H9 (cell line): ENCODE results near the gene MYLK4. TPM values are rescaled to one million over a fixed set of nuclear protein-coding genes. Genes with fewer than 3 reads are reported as not detected.

ENCODE experiments used
- DNase-seq: peaks from one replicate; pipeline ENCODE4 v3.0.0-alpha.2; 2017
- H2AFZ ChIP-seq: one replicate; pipeline ENCODE4 v1.6.1; 2013; ENCODE audit warnings: mild to moderate bottlenecking, low read length, control low read depth, moderate library complexity
- H2AK5ac ChIP-seq: 2 replicates; pipeline ENCODE4 v1.6.1; 2013; ENCODE audit warnings: low read length, control low read depth, mixed read lengths; ENCODE audit not compliant: insufficient read length
- H2BK120ac ChIP-seq: one replicate; pipeline ENCODE4 v1.6.1; 2013; ENCODE audit warnings: low read depth, mild to moderate bottlenecking, low read length, control low read depth, inconsistent platforms; ENCODE audit not compliant: poor library complexity, severe bottlenecking
- H2BK12ac ChIP-seq: 2 replicates; pipeline ENCODE4 v1.6.1; 2013; ENCODE audit warnings: low read length, control low read depth, mixed read lengths, low read depth; ENCODE audit not compliant: insufficient read length
- H2BK15ac ChIP-seq: 2 replicates; pipeline ENCODE4 v1.6.1; 2013; ENCODE audit warnings: low read depth, low read length, control low read depth
- H2BK20ac ChIP-seq: one replicate; pipeline ENCODE4 v1.6.1; 2013; ENCODE audit warnings: low read depth, mild to moderate bottlenecking, low read length, control low read depth, inconsistent platforms; ENCODE audit not compliant: poor library complexity, severe bottlenecking
- H2BK5ac ChIP-seq: 2 replicates; pipeline ENCODE4 v1.6.1; 2013; ENCODE audit warnings: low read length, control low read depth, mixed read lengths; ENCODE audit not compliant: insufficient read length
- H3K14ac ChIP-seq: 2 replicates; pipeline ENCODE4 v1.6.1; 2013; ENCODE audit warnings: low read length, control low read depth; ENCODE audit not compliant: insufficient read depth
- H3K18ac ChIP-seq: 2 replicates; pipeline ENCODE4 v1.6.1; 2013; ENCODE audit warnings: low read depth, mild to moderate bottlenecking, mixed read lengths, low read length, control low read depth; ENCODE audit not compliant: insufficient read length
- H3K23ac ChIP-seq: 2 replicates; pipeline ENCODE4 v1.6.1; 2013; ENCODE audit warnings: low read length, control low read depth, mixed read lengths, low read depth; ENCODE audit not compliant: insufficient read length
- H3K23me2 ChIP-seq: 2 replicates; pipeline ENCODE4 v1.6.1; 2013; ENCODE audit warnings: low read depth, mild to moderate bottlenecking, mixed read lengths, low read length, control low read depth; ENCODE audit not compliant: insufficient read length, poor library complexity, severe bottlenecking
- H3K27ac ChIP-seq: 2 replicates; pipeline ENCODE4 v1.5.1; 2013; ENCODE audit warnings: low read length, control low read depth, mixed read lengths, low read depth; ENCODE audit not compliant: insufficient read length
- H3K27me3 ChIP-seq: 2 replicates; pipeline ENCODE4 v1.6.1; 2013; ENCODE audit warnings: low read length, control low read depth, inconsistent platforms; ENCODE audit not compliant: insufficient read depth
- H3K4ac ChIP-seq: 2 replicates; pipeline ENCODE4 v1.6.1; 2013; ENCODE audit warnings: low read depth, mild to moderate bottlenecking, control low read depth, inconsistent platforms, low read length, moderate library complexity
- H3K4me1 ChIP-seq: 2 replicates; pipeline ENCODE4 v1.6.1; 2013; ENCODE audit warnings: low read length, control low read depth, inconsistent platforms; ENCODE audit not compliant: insufficient read depth
- H3K4me2 ChIP-seq: 2 replicates; pipeline ENCODE4 v1.6.1; 2013; ENCODE audit warnings: low read length, control low read depth, mixed read lengths; ENCODE audit not compliant: insufficient read length, insufficient read depth
- H3K56ac ChIP-seq: 2 replicates; pipeline ENCODE4 v1.6.1; 2013; ENCODE audit warnings: low read depth, mild to moderate bottlenecking, mixed read lengths, low read length, control low read depth; ENCODE audit not compliant: insufficient read length
- H3K79me1 ChIP-seq: 2 replicates; pipeline ENCODE4 v1.6.1; 2013; ENCODE audit warnings: low read depth, mild to moderate bottlenecking, moderate library complexity, low read length, control low read depth, inconsistent platforms; ENCODE audit not compliant: insufficient read depth, poor library complexity, severe bottlenecking
- H3K79me2 ChIP-seq: 2 replicates; pipeline ENCODE4 v1.6.1; 2013; ENCODE audit warnings: low read length, control low read depth, inconsistent platforms; ENCODE audit not compliant: insufficient read depth
- H3K9ac ChIP-seq: 2 replicates; pipeline ENCODE4 v1.6.1; 2013; ENCODE audit warnings: low read length, control low read depth, mixed read lengths; ENCODE audit not compliant: insufficient read length; ENCODE audit errors: extremely low read depth
- H3K9me3 ChIP-seq: one replicate; pipeline ENCODE4 v1.6.1; 2013; ENCODE audit warnings: low read depth, low read length, inconsistent platforms; ENCODE audit not compliant: control insufficient read depth
- H3T11ph ChIP-seq: one replicate; pipeline ENCODE4 v1.6.1; 2013; ENCODE audit warnings: mild to moderate bottlenecking, low read length, control low read depth, inconsistent platforms
- H4K20me1 ChIP-seq: one replicate; pipeline ENCODE4 v1.6.1; 2013; ENCODE audit not compliant: control insufficient read depth, insufficient read length, insufficient read depth
- H4K5ac ChIP-seq: 2 replicates; pipeline ENCODE4 v1.6.1; 2013; ENCODE audit warnings: low read depth, mild to moderate bottlenecking, mixed read lengths, low read length, control low read depth; ENCODE audit not compliant: insufficient read length
- H4K8ac ChIP-seq: replicated peaks from 2 replicates; pipeline ENCODE4 v1.6.1; 2013; ENCODE audit warnings: low read length, control low read depth, mixed read lengths, low read depth; ENCODE audit not compliant: insufficient read length
- H4K91ac ChIP-seq: 2 replicates; pipeline ENCODE4 v1.6.1; 2013; ENCODE audit warnings: low read depth, mild to moderate bottlenecking, moderate library complexity, mixed read lengths, low read length, control low read depth; ENCODE audit not compliant: insufficient read length
- H3K27ac Mint-ChIP-seq, 3 experiments: 2 replicates in 2 of 3; 3 replicates in 1 of 3; pipeline ENCODE4 v1.8.0; 2020 to 2021; ENCODE audit warnings: mixed read lengths in 3 of 3, mild to moderate bottlenecking in 1 of 3, moderate library complexity in 1 of 3
- H3K27me3 Mint-ChIP-seq: 2 replicates; pipeline ENCODE4 v1.8.0; 2021; ENCODE audit warnings: low read depth, mild to moderate bottlenecking, moderate library complexity, mixed read lengths
- H3K36me3 Mint-ChIP-seq, 3 experiments: 2 replicates in 2 of 3; 3 replicates in 1 of 3; pipeline ENCODE4 v1.8.0; 2020 to 2021; ENCODE audit warnings: low read depth in 3 of 3, mixed read lengths in 3 of 3; ENCODE audit not compliant: insufficient read depth in 1 of 3
- H3K4me1 Mint-ChIP-seq, 2 experiments: 2 replicates each; pipeline ENCODE4 v1.8.0; 2020; ENCODE audit warnings: mixed read lengths in 2 of 2
- H3K4me3 Mint-ChIP-seq, 2 experiments: 2 replicates in 1 of 2; 3 replicates in 1 of 2; pipeline ENCODE4 v1.8.0; 2020 to 2021; ENCODE audit warnings: mild to moderate bottlenecking in 2 of 2, mixed read lengths in 2 of 2, moderate library complexity in 1 of 2
- H3K9me3 Mint-ChIP-seq, 2 experiments: 2 replicates in 1 of 2; 3 replicates in 1 of 2; pipeline ENCODE4 v1.8.0; 2020; ENCODE audit warnings: mild to moderate bottlenecking in 2 of 2, mixed read lengths in 2 of 2, moderate library complexity in 1 of 2
- WGBS: extraction: QIAGEN DNeasy Blood & Tissue Kit; methylation state at CpG from one replicate; pipeline ENCODE4 v1.1.7; 2013; ENCODE audit warnings: missing lambda C conversion rate, low lambda C conversion rate, mixed read lengths; ENCODE audit not compliant: insufficient read length; ENCODE audit errors: extremely low coverage; 5-methylcytosine and 5-hydroxymethylcytosine counted together
- total RNA-seq: library from RNA; stranded (reverse); gene quantifications from 2 replicates; pipeline ENCODE4 v1.2.1, GENCODE V29; 2021
- TF ChIP-seq, protein P1 (sequence below): fragments of 200-600 bp; sonication (generic); conservative IDR thresholded peaks from 3 replicates; pipeline ENCODE4 v1.8.0; 2021; ENCODE audit warnings: antibody characterized with exemption, mild to moderate bottlenecking

The MYLK4 gene
- total RNA-seq, 1 experiment from 2014 or later: 0.28 TPM

DNA sequence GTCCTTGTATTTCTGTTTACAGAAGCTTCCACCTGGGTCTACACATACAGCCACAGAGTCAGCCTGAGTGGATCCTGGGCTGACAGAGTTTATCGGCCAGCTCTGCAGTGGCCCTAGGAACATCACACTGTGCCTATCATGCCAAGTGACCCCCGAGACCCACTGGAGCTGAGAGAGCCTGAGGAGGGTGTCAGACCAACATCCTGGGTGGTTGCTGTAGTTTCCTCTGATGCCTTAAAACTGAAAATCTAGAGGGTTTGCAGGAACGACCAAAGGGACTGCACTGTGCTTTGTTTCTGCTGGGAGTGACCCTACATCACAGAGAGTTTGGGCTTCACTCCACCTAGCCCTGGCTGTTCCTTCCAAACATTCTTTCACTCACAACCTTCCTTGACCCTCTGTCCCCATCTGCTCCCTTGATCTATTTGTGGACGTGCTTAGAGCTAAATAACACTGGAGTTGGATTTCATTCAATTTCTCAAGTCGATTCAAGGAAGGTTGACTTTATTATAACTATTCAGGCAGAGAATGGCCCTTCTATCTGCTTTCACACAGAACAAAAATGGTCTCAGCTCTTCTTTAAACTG is 18.1 kb downstream of the MYLK4 start:
- Histone ChIP-seq H3K4ac (no peak overlapping the region), H2BK15ac (no peak overlapping the region), H3K56ac (no peak overlapping the region), H3K18ac (no peak overlapping the region), H4K20me1 (no peaks in the 10 kb centered on the region), H3K4me1 (peaks cover 17% of the 10 kb centered on the region; the same call in 1 of the 2 replicates), H3K79me1 (no peaks in the 10 kb centered on the region), H2BK12ac (no peak overlapping the region), H4K91ac (no peak overlapping the region), H3K9me3 (no peaks in the 10 kb centered on the region), H3K23ac (no peak overlapping the region), H4K8ac (no peak overlapping the region), H2BK5ac (no peak overlapping the region), H3K14ac (no peak overlapping the region), H3T11ph (no peak overlapping the region), H3K79me2 (no peaks in the 10 kb centered on the region), H2AFZ (no peak overlapping the region), H3K4me2 (no peak overlapping the region), H3K9ac (no peak overlapping the region), H3K23me2 (no peaks in the 10 kb centered on the region), H3K27me3 (no peaks in the 10 kb centered on the region), H2BK20ac (no peak overlapping the region), H3K27ac (no peak overlapping the region), H2BK120ac (no peak overlapping the region), H2AK5ac (no peak overlapping the region), H4K5ac (no peak overlapping the region)
- Mint-ChIP-seq H3K27me3 (no peaks in the 10 kb centered on the region), H3K4me1 (peaks cover 54 to 56% of the 10 kb centered on the region in 2 experiments), H3K36me3 (no peaks in the 10 kb centered on the region), H3K9me3 (no peaks in the 10 kb centered on the region), H3K4me3 (no peak overlapping the region), H3K27ac (no peak overlapping the region)
- no peak for DNase-seq
- WGBS: no CpG with 5 or more reads among the region's 5 CpGs
- TF ChIP-seq, protein P1, sequence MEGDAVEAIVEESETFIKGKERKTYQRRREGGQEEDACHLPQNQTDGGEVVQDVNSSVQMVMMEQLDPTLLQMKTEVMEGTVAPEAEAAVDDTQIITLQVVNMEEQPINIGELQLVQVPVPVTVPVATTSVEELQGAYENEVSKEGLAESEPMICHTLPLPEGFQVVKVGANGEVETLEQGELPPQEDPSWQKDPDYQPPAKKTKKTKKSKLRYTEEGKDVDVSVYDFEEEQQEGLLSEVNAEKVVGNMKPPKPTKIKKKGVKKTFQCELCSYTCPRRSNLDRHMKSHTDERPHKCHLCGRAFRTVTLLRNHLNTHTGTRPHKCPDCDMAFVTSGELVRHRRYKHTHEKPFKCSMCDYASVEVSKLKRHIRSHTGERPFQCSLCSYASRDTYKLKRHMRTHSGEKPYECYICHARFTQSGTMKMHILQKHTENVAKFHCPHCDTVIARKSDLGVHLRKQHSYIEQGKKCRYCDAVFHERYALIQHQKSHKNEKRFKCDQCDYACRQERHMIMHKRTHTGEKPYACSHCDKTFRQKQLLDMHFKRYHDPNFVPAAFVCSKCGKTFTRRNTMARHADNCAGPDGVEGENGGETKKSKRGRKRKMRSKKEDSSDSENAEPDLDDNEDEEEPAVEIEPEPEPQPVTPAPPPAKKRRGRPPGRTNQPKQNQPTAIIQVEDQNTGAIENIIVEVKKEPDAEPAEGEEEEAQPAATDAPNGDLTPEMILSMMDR: no peak
